ENCODE measurements around the gene FAM13A.

The FAM13A gene

DNA sequence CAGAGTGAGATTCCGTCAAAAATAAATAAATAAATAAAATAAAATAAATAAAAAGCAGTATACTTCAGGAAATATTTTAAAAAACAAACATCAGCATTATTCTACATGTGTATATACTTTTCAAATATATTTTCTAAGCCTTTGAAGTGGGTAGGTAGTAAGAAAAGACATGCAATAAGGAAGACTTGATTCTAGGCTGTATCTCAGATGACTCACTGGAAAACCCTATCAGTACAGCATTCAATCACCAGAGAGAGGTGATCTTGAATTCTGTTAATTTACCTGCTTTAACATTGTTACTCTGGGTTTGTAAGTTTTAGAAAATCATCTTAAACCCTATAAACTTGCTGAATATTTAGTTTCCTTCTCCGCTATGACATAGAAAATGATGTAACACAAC is 252.8 kb downstream of the FAM13A start:
- DNase-seq, result no peak

- DNase-seq, result no peak
These were observed 253.3 kb downstream of the FAM13A start for GRCh38 chr4:88803600-88804096.

GRCh38 chr4:88802585-88803286 is 254.2 kb downstream of the FAM13A start:
- no peak for DNase-seq

DNA sequence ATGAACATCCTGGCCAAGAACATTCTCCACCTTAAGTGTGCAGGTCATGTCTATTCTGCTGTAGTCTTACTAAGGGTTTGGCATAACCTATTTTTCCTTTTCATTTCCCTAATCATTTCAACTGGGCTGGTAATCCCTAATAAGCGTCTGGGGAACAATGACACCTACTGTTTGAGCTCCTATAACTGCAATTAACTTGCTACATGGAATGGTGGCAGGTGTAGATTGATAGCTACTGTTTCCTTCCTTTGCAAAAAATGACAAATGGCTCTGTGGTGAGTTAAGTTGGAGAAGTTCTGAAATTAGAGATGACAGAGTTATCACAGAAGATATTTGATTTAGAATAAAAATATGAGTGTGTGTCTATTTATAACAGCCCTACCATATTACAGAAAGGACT is 254.8 kb downstream of the FAM13A start:
- no peak for DNase-seq

DNA sequence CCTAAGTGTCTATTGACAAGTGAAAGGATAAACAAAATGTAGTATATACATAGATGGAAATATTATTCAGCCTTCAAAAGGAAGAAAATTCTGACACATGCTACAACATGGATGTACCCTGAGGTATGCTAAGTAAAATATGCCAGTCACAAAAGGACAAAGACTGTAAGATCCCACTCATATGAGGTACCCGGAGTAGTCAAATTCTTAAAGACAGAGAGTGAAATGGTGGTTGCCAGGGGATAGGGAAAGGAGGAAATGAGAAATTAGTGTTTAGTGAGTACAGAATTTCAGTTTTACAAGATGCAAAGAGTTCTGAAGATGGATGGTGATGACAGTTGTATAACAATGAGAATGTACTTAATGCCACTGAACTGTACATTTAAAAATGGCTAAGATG is 257.1 kb downstream of the FAM13A start:
- no peak for DNase-seq

- DNase-seq, result no peak
These were observed 259.3 kb downstream of the FAM13A start for GRCh38 chr4:88797725-88798124.

DNA sequence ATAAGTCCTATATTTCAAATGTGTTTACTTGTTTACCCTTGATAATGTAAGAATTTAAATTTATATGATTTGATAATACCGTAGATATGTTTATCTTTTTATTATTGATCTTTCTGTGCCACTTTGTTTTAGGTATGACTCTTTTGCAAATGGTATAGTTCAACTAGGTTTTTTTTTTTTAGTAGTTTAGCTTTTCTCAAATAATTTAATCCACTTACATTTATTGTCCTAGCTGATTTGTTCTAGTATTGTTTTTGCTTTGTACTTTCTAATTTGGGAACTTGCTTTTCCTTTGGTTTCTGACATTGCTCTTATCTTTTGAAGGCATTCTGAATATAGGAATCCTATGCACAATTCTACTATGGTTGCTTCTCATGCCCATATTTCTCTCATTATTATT is 260.4 kb downstream of the FAM13A start:
- no peak for DNase-seq

DNA sequence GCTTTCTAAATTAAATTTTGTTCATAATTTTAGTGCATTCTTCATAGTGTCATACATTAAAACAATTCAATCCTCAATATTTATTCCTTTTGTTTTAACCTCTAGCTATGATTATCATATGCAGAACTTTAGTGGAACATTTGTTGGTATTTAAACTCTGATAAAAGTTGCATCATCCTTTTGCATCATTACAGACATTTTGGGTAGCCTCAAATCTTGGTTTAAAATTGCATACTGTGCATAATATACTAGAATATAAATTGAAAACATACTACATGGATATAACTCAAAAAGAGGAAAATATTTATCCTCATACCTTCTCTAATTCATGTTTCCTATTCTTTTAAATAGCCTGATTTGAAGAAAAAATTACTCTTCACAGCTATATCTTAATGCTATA is 262.0 kb downstream of the FAM13A start:
- no peak for DNase-seq

DNA sequence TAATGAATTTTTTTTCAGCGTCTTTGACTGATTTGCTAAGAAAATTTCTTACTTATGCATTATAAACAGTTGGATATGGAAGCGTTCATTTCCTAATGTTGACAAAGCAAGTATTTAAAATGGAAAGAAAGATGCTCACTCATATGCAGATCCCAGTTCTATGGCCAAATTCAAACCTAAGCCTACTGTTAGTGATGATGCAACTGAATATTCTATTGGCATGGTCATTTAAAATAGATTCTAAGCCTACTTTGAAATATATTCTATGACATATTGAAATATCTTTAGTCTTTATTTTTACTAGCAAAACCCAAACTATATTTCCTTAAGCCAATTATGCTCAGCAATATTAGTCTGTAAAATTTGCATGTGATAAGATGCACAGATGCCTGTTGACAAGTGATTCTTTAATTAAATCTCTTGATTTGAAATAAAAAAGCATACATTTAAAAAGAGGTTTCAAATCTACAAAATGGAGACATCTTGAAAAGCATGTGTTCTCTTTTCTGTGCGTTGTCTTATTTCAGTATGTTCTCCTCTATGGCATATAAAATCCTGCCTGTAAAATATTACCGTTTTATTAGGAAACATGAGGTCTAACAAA is 262.8 kb downstream of the FAM13A start:
- no peak for DNase-seq

DNA sequence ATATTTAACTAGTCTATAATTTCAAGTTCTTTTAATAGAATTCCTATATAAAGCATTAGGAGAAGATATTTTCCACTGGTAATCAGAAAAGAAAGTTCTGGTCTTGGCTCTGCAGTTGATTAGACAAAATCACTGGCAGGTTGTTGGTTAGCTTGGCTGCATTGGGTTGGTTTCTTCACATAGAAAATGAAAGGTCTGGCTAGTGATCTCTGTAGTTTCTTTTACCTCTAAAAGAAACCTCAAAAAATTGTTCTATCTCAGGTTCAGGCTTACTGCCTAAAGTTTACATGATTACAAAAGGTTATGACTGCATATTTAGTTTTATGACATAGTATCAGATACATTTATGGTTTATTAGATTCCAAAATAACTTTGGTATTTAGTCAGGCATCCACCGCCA is 263.5 kb downstream of the FAM13A start:
- DNase-seq, result no peak

DNA sequence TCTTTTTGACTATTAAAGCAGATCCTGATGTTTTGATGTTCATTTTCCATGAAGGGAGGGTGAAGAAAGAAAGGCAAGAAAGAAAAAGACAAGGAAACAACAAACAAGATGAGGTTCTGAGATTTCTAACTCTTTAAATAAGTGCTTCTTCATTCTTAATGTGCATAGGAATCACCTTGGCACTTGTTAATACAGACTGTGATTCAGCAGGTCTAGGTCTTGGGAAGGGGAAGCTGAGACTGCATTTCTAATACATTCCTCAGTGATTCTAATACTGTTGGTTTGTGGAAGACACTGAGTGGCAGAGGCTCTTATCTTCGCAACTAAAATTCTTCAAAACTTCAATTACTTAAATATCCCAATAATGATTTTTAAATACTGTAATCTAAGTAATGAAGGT is 264.2 kb downstream of the FAM13A start:
- DNase-seq, result no peak

DNA sequence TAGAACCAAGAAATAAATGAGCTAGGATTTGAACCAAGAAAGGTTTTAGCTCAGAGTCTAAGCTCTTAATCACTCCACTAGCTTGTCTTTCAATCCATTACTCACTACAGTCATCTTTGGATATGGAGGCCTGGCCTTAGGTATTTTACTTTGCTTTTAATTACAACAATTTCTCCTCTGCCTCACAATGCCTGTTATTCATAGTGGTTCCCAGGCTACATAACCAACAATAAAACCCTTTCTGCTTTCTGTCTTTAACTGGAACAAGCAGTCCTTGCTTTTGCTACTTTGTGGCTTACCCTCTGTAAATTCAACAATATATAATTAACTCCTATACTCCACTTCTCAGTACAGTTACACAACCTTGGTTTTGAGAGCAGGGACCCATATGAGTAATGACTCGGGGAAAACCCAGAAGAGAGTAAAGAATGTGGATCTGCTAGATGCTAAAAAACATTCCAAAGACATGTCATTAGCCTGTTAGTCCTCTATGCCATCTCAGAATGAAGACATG is 264.7 kb downstream of the FAM13A start:
- DNase-seq, result peak; percentile 90

DNA sequence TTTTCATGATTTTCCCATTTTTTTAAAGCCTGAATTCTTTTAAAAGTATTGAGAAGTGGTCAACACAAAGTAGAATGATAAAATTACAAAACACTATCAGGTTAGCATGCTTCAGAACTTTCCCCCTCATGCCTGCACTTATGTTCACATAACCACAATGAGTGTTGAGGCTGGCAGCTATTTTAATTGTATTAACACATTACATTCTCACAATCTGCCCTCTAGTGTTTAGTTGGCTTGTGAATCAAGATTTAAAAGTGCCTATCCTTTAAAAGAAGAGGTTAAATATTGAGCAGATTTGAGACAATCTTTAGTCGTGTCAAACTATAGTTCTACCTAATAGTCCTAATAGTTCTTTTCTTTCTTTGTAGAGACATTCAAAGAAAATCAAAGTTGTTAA is 265.7 kb downstream of the FAM13A start:
- peak; percentile 49 for DNase-seq

- DNase-seq, result no peak
These were observed 268.1 kb downstream of the FAM13A start for GRCh38 chr4:88788895-88789294.

- DNase-seq, result no peak
These were observed 268.6 kb downstream of the FAM13A start for GRCh38 chr4:88788424-88788823.

DNA sequence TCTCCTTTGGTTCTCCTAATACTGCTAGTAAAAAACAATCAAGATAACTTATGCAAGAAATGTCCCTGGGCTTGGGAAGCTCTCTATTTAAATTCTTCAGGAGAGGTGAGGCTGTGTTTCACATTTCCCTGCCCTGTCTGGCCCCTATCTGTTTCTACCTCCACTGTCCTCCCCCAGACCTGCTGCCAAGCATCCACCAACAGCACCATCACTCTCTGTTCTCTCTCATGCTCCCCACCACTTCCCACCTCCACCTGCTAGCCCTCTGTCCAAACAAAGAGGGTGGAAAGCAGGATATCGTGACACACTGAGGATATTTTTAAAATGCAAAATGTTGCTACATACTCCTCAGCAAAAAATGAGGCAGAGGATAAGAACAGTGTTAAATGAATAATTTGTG is 271.0 kb downstream of the FAM13A start:
- DNase-seq, result no peak

DNA sequence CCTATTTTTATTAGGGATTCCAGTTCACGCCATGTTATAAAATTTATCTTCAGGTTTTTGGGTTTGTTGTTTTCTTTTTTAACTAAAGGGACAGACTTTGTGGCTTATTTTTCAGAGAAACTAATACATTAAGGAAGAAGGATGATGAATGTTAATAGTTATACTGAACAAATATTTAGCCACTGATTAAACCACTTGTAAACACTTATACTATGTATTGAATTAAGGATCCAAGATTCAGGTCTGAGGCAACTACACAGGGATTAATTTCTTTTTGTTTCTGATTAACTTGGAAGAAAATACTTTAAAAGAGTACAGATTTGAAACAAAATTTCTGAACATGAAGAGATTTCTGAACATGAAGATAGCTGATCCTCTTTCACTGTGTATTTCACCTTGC is 276.6 kb downstream of the FAM13A start:
- DNase-seq, result no peak

DNA sequence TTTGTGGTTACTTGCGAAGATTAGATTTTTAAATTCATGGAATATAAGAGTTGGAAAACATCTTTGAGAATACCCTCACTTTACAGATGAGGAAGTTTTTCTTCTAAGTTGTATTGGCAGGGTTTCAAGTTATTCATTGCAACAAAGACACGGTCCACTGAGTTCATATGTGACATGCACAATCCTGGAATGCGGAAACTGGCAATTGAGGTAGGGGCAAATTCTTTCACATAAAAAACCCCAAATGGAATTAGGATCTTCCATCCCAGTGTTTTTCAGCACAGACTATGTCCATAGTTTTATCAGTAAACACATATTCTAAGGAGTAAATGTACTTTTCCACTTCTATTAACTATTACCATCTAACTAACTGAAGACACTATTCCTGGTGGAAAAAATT is 277.6 kb downstream of the FAM13A start:
- DNase-seq, result peak; percentile 90

DNA sequence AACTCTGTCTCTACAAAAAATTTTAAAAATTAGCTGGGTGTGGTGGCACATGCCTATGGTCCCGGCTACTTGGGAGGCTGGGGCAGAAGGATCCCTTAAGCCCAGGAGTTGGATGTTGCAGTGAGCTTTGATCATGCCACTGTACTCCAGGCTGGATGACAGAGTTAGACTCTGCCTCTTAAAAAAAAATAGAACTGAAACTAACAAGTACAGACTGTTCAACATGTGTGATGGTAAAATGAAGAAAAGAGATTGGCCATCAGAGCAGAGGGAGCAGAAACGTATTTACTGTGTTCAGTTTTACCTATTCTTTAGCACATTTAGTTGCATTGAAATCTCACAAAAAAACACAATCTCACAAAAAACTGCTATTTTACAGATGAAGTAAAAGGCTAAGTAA is 281.5 kb downstream of the FAM13A start:
- no peak for DNase-seq

GRCh38 chr4:88775026-88775425 is 282.0 kb downstream of the FAM13A start:
- no peak for DNase-seq

- no peak for DNase-seq
These were observed 285.0 kb downstream of the FAM13A start for GRCh38 chr4:88771883-88772450.

DNA sequence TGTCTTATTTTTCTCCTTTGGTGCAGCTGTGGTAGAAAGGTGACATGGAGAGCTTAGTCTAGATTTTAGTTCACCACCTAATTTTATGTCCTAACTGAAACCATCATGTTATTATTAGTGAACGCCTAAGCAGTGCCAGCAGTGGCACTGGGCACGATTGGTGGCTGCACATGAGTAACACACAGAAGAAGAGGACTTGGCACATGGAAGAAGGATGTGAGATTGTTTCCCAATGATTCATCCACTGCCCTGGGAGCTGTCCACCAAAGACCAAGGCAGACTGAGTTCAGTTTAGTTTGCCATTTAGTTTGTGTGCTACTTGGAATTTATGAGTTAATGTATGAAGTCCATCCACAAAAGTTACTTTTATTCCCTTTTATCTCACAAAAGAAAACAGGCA is 291.3 kb downstream of the FAM13A start:
- DNase-seq, result peak; percentile 64

GRCh38 chr4:88763075-88763474 is 293.9 kb downstream of the FAM13A start:
- no peak for DNase-seq

DNA sequence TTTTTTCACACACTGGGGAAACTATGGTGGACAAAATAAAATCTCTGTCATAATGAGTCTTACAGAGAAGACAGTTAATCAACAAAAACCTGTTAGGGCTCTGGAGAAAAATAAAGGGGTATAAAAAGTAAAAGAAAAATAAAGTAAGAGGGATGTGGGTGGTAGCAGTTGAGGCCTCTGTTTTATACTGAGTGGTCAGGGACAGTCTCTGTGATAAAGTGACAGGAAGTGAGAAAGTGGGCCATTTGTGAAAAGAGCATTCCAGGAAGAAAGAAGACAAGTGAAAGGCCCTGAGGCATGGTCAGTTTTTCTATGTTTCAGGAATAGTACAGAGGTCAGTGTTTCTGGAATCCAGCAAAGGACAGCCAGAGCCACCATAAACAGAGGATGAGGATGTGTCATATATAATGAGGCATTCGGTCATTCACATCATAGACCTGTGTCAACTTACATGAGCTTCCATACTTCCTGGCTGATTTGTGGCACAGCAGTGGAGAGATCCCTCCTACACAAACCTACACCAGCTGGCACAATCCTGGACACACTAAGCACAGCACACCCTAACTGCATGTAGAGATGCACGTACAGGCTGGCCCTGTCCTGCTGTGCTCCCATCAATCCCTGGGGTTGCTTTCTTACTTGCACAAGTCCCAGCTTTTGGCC is 295.0 kb downstream of the FAM13A start:
- DNase-seq, result no peak
